CD4-positive, alpha-beta T cell (primary cell): Measurements from ENCODE around the gene RETREG2. TPM values are rescaled to one million over a fixed set of nuclear protein-coding genes. Genes with fewer than 3 reads are reported as not detected.

Experiments used
- ATAC-seq: fragments of 200-7000 bp; cut with Tn5 transposase; one replicate; pipeline ENCODE4 v1.10.0; 2022; ENCODE audit warnings: mild to moderate bottlenecking; ENCODE audit not compliant: poor library complexity
- CTCF ChIA-PET: fragments of 350-600 bp; sonication (Branson Sonifier 250); formaldehyde crosslinking; loops from one replicate; lab custom pipeline; 2021; ENCODE audit warnings: antibody characterized with exemption, inconsistent platforms; lab: Charles Lee
- POLR2A ChIA-PET: fragments of 350-600 bp; sonication (Branson Sonifier 250); formaldehyde crosslinking; loops from one replicate; lab custom pipeline; 2021; ENCODE audit warnings: antibody characterized with exemption, inconsistent platforms; lab: Charles Lee
- DNase-seq, 14 experiments: peaks; one replicate each; pipeline ENCODE4 v3.0.0-alpha.2; 2013 to 2020; ENCODE audit warnings: mixed read lengths in 2 of 14
- H3K27ac ChIP-seq, 2 donors: one replicate each; pipeline versions ENCODE4 v1.5.1 to v1.7.0; 2013; ENCODE audit warnings: low read length in 2 of 2, low read depth in 1 of 2, mild to moderate bottlenecking in 1 of 2
- H3K27me3 ChIP-seq, 2 experiments: 1 replicate in 1 of 2; 2 replicates in 1 of 2; pipeline versions ENCODE4 v1.6.1 to v1.7.0; 2013; ENCODE audit warnings: low read length in 2 of 2, control low read depth in 1 of 2, mild to moderate bottlenecking in 1 of 2, moderate library complexity in 1 of 2; ENCODE audit not compliant: insufficient read depth in 2 of 2, control insufficient read depth in 1 of 2
- H3K36me3 ChIP-seq: one replicate; pipeline ENCODE4 v1.6.1; 2013; ENCODE audit warnings: low read length, control low read depth; ENCODE audit not compliant: insufficient read depth
- H3K4me1 ChIP-seq: one replicate; pipeline ENCODE4 v1.6.1; 2013; ENCODE audit warnings: low read length, control low read depth; ENCODE audit not compliant: insufficient read depth
- H3K4me3 ChIP-seq: one replicate; pipeline ENCODE4 v1.5.1; 2013; ENCODE audit warnings: mild to moderate bottlenecking, low read length, moderate library complexity
- H3K9me3 ChIP-seq, 2 experiments: 1 replicate in 1 of 2; 2 replicates in 1 of 2; pipeline versions ENCODE4 v1.6.1 to v1.7.0; 2013; ENCODE audit warnings: low read length in 2 of 2, mild to moderate bottlenecking in 2 of 2, control low read depth in 1 of 2, moderate library complexity in 1 of 2; ENCODE audit not compliant: control insufficient read depth in 1 of 2, insufficient read depth in 1 of 2
- H3K27ac Mint-ChIP-seq: one replicate; pipeline ENCODE4 v1.8.0; 2020; ENCODE audit warnings: mixed read lengths
- H3K27me3 Mint-ChIP-seq: one replicate; pipeline ENCODE4 v1.8.0; 2021; ENCODE audit warnings: mixed read lengths
- H3K36me3 Mint-ChIP-seq: one replicate; pipeline ENCODE4 v1.8.0; 2021; ENCODE audit warnings: low read depth, mixed read lengths
- H3K4me1 Mint-ChIP-seq: one replicate; pipeline ENCODE4 v1.8.0; 2021; ENCODE audit warnings: low read depth, mixed read lengths
- H3K4me3 Mint-ChIP-seq: one replicate; pipeline ENCODE4 v1.8.0; 2020; ENCODE audit warnings: mild to moderate bottlenecking, mixed read lengths
- H3K9me3 Mint-ChIP-seq: one replicate; pipeline ENCODE4 v1.8.0; 2020; ENCODE audit warnings: mixed read lengths
- intact Hi-C, 2 experiments: fragments of 100-400 bp; cut with DNase I in 1 of 2; cut with micrococcal nuclease in 1 of 2; formaldehyde crosslinking; loops; one replicate each; pipeline versions ENCODE4 v1.15.1 to v1.9.0; 2023 to 2025; cut with DNase I, micrococcal nuclease
- total RNA-seq, 174 experiments: library from RNA in 2 of 174; stranded (reverse) in 2 of 174; gene quantifications; one replicate each; pipeline ENCODE4 v1.2.3 and lab custom pipeline; 2021 to 2026
- TF ChIP-seq, protein P1 (sequence below): fragments of 200-600 bp; IDR thresholded peaks from one replicate; pipeline ENCODE4 v1.8.0; 2022; ENCODE audit warnings: antibody characterized with exemption, mild to moderate bottlenecking

The RETREG2 gene
- total RNA-seq, 2 experiments from 2014 or later, result 82.3 to 83.2 TPM

DNA sequence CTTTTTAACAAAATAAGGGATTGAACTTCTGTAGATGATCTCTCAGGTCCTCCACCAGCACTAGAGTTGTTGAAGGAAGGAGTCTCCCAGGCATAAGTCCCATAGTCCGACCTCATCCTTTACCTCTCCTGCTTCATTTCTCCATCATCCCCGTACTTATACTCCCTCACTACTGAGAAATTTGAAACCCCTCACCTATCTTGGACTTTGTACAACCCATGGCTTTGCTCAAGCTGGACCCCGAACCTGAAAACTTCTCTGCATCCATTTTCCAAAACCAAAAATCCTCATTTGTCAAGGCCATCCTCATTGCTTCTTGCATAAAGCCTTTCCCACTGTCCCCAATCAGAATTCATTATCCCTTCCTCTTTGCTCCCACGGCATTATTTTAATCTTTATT is 17.0 kb upstream of the RETREG2 start:
- TF ChIP-seq, protein P1, sequence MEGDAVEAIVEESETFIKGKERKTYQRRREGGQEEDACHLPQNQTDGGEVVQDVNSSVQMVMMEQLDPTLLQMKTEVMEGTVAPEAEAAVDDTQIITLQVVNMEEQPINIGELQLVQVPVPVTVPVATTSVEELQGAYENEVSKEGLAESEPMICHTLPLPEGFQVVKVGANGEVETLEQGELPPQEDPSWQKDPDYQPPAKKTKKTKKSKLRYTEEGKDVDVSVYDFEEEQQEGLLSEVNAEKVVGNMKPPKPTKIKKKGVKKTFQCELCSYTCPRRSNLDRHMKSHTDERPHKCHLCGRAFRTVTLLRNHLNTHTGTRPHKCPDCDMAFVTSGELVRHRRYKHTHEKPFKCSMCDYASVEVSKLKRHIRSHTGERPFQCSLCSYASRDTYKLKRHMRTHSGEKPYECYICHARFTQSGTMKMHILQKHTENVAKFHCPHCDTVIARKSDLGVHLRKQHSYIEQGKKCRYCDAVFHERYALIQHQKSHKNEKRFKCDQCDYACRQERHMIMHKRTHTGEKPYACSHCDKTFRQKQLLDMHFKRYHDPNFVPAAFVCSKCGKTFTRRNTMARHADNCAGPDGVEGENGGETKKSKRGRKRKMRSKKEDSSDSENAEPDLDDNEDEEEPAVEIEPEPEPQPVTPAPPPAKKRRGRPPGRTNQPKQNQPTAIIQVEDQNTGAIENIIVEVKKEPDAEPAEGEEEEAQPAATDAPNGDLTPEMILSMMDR, result no peak
- Histone ChIP-seq H3K4me3 (peak overlapping the region; percentile 78), H3K27ac (peak overlapping the region; percentile 52 to 77), H3K9me3 (no peaks in the 10 kb centered on the region), H3K4me1 (peaks cover 17% of the 10 kb centered on the region), H3K27me3 (no peaks in the 10 kb centered on the region), H3K36me3 (peaks cover 19% of the 10 kb centered on the region)
- ATAC-seq (no peak), DNase-seq (no peak)
- intact Hi-C loops, result loop anchor here in 1 of 2 experiments (1.0 to 5.0 kb wide), 4 partner anchors 10 to 226 kb away; partner anchors contain the start of genes DNPEP and ZFAND2B
- Mint-ChIP-seq H3K9me3 (no peaks in the 10 kb centered on the region), H3K36me3 (peaks cover 34% of the 10 kb centered on the region), H3K4me3 (peak overlapping the region; percentile 94), H3K4me1 (peaks cover 24% of the 10 kb centered on the region), H3K27me3 (no peaks in the 10 kb centered on the region), H3K27ac (peak overlapping the region; percentile 94)
- ChIA-PET POLR2A (interaction anchor here (0.6 to 3.5 kb wide), 3 partner anchors 16 to 69 kb away, joined by 3 to 26 read pairs (median 10); partner anchors contain the start of genes ANKZF1, CNPPD1 and ZFAND2B), CTCF (interaction anchor here (1.3 to 4.6 kb wide), 3 partner anchors 45 to 134 kb away, joined by 4 to 29 read pairs (median 17); partner anchors contain the start of genes DNAJB2 and ZFAND2B)

DNA sequence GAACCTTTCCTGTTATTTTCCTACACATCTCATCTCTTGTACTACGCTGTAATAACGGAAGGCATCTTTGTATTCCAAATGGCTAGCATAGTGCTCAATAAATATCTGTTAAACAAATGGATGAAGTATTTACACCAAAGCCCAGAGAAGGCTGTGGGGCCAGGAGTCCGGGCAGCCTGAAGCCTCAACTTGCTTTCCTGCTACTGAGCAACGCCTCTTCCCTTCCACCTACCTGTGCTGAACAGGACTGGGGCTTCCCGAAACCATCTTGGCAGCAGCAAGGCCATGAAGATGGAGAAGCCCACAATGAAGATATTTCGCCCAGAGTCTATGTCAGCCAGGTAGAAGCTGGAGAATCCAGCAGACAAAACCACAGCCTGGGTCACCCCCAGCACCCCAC is 14.9 kb upstream of the RETREG2 start:
- Histone ChIP-seq H3K27me3 (no peaks in the 10 kb centered on the region), H3K27ac (no peak overlapping the region), H3K4me1 (peaks cover 17% of the 10 kb centered on the region), H3K9me3 (no peaks in the 10 kb centered on the region), H3K36me3 (peaks cover 3% of the 10 kb centered on the region), H3K4me3 (no peak overlapping the region)
- H3K4me1 Mint-ChIP-seq, result peaks cover 24% of the 10 kb centered on the region
- DNase-seq (no peak), ATAC-seq (no peak)
- H3K27me3 Mint-ChIP-seq, result no peaks in the 10 kb centered on the region
- ChIA-PET CTCF (no interaction called here), POLR2A (no interaction called here)
- H3K36me3 Mint-ChIP-seq, result peaks cover 13% of the 10 kb centered on the region
- H3K4me3 Mint-ChIP-seq, result peak overlapping the region; percentile 8
- no peaks in the 10 kb centered on the region for H3K9me3 Mint-ChIP-seq
- TF ChIP-seq, protein P1, result no peak
- intact Hi-C loops, result loop anchor here in 1 of 2 experiments (5.0 kb wide), 1 partner anchor 224 kb away; the partner anchor contains the start of gene DNPEP
- no peak overlapping the region for H3K27ac Mint-ChIP-seq

DNA sequence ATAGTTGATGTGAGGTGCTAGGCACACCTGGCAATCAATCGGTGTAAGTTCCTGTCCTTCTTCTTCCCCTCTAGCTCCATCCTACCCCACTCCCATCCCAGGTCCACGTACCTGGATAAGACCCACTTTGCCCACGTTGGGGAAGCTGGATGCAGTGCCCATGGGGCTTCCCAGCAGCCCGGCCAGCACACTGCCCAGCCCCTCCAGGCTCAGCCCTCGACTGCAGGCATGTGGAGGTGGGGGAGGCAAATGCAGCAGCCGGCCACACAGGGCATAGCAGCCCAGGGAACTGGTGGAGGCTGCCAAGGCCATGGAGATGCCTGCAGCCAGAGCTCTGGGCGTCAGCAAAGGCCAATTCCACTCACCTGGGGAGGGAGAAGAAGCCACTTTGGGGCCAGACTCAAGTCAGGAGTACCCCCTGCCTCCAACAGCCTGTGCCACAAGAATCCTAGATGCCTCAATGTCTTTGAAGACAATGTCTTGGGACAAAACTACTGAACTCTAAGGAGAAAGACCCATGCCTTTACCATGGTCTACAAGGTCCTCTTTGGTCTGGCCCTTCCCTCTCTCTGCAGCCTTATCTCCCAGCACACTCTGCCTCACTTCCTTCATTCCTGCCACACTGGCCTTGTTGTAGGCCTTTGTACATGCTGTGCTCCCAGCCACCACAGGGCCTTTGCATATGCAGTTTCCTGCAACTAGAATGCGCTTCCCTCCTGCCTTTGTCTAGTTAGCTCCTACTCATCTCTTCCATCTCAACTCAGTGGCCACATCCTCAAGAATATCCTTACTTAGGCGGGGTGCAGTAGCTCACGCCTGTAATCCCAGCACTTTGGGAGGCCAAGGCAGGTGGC is 12.8 kb upstream of the RETREG2 start:
- peaks cover 11% of the 10 kb centered on the region for H3K4me1 Mint-ChIP-seq
- no peaks in the 10 kb centered on the region for H3K27me3 Mint-ChIP-seq
- ChIA-PET POLR2A (interaction anchor here (0.8 to 1.3 kb wide), 3 partner anchors 11 to 130 kb away, joined by 3 to 6 read pairs (median 5); partner anchors contain the start of genes CNPPD1 and ZFAND2B), CTCF (interaction anchor here (1.0 kb wide), 1 partner anchor 113 kb away, joined by 3 read pairs; no protein-coding TSS in a partner anchor)
- ATAC-seq (no peak), DNase-seq (no peak)
- no peak overlapping the region for H3K27ac Mint-ChIP-seq
- peaks cover 8% of the 10 kb centered on the region for H3K4me1 ChIP-seq
- no peak overlapping the region for H3K4me3 ChIP-seq
- intact Hi-C loops, result no loop called here
- no peaks in the 10 kb centered on the region for H3K9me3 ChIP-seq
- H3K27me3 ChIP-seq, result no peaks in the 10 kb centered on the region
- H3K36me3 Mint-ChIP-seq, result peaks cover 4% of the 10 kb centered on the region
- H3K27ac ChIP-seq, result no peak overlapping the region
- H3K36me3 ChIP-seq, result peaks cover 2% of the 10 kb centered on the region
- no peak overlapping the region for H3K4me3 Mint-ChIP-seq
- TF ChIP-seq, protein P1, result no peak
- H3K9me3 Mint-ChIP-seq, result no peaks in the 10 kb centered on the region
